ENCODE data around the gene ROR2.

The ROR2 gene

DNA sequence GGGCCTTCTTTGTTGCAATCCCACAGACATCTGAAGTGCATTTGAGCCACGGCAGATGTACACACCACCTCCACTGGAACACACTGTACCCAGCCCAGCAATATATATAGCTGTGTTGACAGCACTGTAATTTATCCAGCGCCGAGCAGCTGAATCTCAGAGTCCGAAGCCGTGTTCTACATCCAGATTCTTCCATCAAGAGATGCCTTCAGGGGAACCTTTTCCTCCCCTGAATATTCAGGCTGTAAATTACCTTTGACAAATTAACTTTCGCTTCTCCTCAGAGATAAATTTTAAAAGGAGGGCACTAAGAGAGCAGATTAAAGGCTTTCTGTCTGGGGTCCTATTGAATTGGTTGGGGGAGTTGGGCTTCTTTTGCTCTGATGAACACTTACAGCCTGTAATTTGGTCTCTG is 76.4 kb downstream of the ROR2 start:
- DNase-seq (ENCODE audit: low spot score) = no peak

DNA sequence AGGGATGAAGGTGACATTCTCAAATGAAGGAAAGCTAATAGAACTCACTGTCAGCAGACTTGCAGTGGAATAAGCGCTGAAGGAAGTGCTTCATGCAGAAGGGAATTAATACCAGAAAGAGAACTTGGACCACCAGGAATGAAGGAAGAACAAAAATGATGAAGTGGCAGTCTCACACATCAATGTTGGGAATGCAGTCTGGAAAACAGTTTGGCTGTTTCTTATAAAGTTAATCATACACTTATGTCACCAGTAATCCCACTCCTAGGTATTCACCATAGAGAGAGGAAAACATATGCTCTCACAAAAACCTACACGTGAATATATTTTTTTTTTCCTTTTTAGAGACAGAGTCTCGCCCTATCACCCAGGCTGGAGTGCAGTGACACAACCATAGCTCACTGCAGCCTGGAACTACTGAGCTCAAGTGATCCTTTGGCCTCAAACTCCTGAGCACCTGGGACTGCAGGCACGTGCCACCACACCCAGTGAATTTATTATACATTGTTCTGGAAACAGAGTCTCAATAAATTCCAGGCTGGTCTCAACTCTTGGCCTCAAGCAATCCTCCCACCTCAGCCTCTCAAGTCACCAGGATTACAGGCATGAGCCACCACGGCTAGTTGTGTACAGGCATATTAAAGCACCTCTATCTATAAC is 81.2 kb downstream of the ROR2 start:
- DNase-seq (ENCODE audit: low spot score) = no peak

DNA sequence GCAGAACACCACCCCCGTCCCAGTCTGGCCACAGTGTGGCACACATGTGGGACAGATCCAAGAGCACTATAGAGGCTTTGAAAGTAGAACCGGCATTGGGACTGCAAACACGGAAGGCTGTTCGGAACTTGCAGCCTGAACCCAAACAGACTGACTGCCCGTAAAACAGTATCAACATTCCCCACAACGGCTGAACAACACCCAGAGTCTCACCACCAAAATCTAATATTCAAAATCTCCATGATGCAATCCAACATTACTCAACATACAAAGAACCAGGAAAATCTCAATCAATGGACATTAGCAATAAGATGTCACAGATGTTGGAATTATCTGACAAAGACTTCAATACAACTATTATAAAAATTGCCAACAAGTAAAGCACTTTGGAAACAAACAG is 82.3 kb downstream of the ROR2 start:
- DNase-seq (ENCODE audit: low spot score) = no peak

DNA sequence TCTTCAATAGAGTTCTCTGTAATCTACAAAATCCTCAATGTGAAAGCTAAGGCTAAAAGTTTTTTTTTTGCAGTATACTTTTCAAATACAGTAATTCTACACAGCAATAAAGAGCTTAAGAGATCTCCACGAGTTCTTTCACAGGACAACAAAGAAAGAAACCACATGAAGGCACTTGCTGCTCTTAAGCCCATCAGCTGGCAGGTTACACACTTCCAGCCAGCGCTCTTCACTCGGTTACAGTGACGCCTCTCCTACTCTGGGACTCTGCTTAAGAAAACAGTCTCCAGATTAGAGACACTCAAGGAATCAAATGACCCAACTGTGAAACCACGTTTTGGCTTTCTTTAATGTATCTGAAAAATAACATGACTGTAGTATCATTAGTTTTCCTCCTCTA is 85.0 kb downstream of the ROR2 start:
- DNase-seq (ENCODE audit: low spot score) = no peak

DNA sequence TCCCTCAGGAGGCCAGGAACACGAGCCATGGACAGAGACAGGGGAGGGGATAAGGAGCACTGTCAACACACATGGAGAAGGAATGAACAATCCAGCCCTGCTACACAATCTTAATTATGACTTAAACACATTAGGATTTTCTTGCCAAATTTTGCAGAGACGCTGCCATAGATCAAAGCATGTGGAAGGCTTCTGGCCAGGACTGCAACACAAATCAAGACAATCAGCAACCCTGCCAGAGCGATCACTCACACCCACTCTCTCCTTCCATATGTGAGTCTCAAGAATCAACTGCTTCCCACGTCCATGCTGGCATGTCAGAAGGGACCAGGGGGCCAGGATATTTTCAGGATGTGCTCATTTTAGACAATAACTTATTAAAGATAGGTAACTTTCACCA is 85.6 kb downstream of the ROR2 start:
- no peak for DNase-seq (ENCODE audit: low spot score)

DNA sequence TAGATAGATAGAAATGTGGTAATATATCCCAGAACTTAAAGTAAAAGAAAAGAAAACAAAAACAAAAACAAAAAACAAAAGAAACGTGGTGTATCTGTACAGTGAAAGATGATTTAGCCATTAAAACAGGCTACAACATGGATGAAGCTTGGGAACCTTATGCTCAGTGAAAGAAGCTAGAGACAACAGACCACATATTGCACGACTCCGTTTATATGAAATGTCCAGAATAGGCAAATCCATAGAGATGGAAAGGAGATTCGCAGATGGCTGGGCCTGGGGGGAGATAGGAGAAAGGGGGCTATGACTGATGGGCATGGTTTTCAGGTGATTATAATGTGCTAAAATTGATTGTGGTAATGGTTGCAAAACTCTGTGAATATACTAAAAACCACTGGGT is 86.6 kb downstream of the ROR2 start:
- DNase-seq (ENCODE audit: low spot score) = no peak

DNA sequence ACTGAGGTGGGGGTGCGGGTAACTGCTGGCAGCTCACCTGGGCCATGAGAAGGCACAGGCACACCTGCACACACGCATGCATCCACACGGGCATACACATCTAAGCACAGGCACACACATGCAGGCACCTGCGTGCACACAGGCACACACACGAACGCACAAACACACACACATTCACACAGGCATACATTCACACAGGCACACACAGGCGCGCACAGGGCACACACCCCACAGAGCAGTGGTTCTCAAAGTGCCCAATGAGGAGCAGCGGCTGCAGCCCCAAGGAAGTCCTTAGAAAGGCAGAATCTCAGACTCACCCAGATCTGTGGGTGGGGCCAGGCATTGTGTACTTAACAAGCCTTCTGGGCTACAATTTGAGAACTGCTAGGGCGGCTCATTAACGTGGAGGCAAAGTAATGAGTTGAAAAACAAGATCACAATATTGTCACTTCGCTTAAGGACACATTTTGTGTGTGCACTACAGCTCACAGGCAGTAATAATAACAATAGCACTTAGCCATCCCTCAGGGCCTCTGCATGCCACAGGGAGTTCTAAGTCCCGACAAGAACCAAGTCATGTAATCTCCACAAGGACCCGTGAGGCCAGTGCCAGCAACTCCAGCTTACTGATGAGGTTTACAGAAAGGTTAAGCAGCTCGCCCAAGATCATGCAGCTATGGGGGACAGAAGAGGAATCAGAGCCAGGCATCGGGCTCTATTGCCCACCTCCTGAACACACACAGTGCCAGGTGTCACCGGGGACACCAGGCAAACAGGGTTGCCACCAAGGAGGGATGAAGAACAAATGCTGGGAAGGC is 91.6 kb downstream of the ROR2 start:
- no peak for DNase-seq (ENCODE audit: low spot score)

DNA sequence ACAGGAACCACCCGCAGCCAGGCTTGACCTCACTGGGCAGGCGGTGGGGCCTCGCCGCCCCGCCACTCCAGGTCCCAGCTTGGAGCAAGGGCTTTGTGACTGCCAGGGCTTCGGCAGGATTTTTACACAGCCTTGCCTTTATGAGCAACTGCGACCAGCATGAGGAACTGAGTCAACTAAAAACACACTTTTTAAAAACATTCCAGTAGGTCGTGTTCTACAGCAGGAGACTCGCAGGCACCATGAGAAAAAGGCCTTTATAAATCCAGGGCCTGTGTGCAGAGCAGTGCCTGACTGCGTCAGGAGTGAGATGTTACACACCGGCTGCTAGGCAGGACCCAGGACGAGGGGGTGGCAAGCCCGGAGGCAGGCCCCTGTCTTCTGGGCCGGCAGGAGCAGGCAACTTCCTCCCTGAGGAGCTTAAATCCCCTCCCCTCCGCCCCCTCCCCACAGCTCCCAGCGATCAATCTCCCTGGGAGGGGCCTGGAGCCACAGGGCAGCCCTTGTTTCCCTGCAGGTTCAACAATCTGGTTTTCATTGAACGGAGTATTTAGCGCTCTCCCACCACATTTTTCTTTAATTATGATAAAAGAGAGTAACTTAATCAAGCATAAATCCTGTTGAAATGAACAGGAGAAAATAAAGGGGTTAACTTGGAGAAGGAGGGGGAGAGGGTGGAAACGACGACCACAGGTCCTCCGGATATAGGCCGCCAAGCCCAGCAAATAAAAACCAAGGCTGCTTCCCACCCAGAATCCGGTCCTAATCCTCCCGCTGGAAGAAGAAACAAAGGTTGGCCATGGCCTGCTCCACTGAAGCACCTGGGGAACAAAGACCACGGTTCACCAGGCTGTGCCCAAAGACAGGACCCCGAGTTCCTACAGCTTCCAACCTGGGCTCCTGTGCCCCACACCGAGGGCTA is 92.5 kb downstream of the ROR2 start:
- no peak for DNase-seq (ENCODE audit: low spot score)

DNA sequence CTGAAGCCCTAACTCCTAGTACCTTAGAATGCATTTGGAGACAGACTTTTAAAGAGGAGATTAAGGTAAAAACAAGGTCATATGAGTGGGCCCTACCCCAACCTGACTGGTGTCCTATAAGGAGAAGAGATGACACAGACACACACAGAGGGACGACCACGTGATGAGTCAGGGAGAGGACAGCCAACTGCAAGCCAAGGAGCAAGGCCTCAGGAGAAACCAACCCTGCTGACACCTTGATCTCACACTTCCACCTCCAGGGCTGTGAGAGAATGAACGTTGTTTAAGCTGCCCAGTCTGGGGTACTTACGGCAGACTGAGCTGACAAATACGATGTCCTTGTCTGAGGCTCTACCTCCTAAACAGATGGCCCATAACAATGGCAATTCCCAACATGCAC is 93.6 kb downstream of the ROR2 start:
- no peak for DNase-seq (ENCODE audit: low spot score)

DNA sequence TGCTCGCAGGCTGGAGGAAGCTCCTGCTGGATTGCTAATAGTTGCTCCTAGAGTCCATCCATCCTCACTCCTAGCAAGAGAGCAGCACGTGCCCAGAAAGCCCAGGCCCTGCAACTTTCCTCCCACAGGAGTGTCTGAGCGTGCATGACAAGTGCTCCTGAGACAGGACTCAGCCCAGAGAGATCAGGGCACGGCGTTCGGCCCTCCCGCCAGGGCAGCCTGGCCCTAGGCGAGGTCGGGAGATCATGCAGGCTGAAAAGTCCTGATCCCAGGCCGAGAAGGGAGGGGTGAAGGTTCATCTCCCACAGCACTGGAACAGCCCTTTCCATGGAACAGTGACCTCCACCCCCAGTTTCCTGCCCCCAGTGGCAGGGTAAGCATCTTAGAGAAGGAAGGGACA is 94.8 kb downstream of the ROR2 start:
- no peak for DNase-seq (ENCODE audit: low spot score)

DNA sequence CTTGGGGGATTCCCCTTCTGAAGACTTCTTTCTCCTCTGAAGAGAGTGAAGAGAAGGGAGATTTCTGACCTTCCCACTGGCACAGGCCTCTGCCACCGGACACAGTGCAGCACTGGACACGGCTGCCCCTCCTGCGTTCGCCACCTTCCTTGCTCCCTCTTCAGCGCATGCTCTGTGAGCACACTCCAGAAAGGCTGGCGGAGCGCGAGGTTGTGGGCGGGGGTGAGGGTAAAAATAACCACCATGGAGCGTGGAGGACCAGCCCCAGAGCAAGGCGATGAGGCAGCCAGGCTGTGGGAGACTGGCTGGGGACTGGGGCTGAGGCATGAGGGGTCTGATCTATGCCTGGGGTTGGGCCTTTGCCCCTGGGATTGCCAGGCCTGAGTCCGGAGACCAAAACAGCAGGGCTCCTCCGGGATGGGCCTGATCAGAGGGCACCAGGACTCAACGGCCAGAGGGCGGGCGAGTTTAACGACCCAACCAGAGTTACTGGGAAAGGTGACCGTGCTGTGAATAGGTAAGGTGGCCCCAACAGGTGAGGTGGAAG is 97.2 kb downstream of the ROR2 start:
- no peak for DNase-seq (ENCODE audit: low spot score)

DNA sequence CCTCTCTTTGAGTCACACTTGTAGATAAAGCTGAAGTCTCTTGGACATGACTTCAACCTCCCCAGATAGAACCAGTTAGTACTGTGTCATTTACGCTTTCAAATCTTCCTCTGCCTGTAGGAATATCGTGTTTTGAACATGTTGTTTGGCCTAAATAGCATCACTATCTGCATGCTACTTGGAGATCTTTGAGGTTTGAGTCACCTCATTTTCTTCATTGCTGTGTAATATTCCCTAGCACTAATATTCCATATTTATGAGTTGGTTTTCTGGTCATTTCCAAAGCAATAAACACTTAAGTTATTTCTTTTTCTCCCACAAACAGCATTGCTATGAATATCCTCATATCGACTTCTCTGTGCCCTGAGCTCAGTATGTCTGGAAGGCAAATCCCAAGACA is 100.3 kb downstream of the ROR2 start:
- DNase-seq (ENCODE audit: low spot score) = no peak

DNA sequence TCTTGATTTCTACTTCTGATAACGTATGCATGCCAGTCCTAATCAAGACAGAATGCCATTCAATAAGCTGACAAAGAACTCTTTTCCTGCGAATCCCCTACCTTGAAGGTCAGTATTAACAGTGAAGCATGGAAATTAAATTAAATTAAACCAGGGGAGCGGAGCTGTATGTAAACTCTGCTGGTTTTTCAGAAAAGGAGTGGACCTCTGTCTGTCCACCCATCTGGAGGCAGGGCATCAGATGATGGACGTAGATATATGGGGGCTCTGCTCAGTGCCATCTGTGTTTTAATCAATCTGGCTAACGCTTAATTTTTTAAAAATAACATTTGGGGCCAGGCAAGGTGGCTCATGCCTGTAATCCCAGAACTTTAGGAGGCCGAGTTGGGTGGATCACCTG is 101.9 kb downstream of the ROR2 start:
- no peak for DNase-seq (ENCODE audit: low spot score)

DNA sequence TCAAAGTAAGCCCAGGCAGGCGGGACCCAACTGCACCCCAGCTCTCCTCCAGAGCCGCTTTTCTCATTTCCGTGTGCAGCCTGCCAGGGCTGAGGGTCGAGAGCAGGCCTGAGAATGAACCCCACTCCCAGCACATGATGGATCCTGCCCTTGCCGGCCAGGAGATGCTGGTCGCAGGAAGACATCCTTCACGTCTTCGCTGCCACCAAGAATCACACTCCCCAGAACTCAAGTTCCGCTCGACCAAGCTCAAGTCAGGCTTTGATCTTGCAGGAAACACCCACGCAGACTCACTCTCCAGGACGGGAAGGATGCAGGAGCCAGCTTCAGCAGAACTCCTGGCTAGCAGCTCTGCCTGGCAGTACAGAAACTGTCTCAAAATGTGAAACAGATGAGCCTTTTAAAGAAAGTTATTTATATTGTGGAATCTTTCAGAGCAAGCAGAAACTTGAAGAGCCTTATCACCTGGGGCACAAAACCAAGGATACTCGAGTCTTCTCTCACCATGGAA is 102.4 kb downstream of the ROR2 start:
- no peak for DNase-seq (ENCODE audit: low spot score)

DNA sequence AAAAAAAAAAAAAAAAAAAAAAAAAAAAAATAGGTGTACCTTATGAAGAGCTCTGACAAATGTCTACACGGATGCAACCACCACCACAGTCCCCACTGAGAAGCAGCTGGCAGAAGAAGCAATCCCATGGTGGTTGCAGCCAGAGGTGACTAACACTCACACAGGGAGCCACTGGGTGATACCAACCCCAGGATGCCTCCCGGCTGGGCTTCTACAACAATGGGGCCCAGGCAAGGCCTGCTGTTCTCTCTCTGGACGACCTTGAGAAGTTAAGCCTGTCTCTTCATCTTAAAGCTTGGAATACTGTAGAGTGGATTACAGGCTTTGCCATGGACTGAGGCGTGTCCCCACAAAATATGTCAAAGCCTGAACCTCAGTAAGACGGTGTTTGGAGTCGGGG is 104.1 kb downstream of the ROR2 start:
- no peak for DNase-seq (ENCODE audit: low spot score)

DNA sequence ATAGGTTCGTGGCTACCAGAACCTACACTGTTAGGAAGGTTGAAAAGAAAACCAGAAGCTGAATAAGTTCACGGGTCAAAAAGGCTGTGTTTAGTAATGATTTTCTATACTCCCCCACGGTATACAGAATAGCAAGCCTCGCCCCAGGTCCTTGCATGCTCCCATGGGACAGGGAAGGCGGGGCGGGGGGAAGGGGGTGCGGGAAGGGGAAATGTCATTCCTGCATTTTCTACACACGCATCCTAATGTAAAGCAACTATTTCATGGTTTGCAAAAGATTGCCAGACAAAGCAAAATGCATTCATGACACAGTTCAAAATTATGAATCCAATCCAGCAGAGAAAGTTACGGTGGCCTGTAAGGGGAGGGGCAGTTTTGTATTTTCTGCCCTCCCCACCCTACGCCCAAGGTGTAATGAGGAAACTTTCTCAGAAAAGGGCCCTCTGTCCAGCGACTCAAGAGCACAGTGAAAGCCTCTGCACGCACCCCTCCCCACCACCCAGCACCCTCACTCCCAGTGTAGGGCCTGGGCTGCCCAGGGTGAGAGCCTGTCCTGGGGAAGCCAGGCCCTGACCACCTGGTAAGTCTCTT is 105.2 kb downstream of the ROR2 start:
- no peak for DNase-seq (ENCODE audit: low spot score)

DNA sequence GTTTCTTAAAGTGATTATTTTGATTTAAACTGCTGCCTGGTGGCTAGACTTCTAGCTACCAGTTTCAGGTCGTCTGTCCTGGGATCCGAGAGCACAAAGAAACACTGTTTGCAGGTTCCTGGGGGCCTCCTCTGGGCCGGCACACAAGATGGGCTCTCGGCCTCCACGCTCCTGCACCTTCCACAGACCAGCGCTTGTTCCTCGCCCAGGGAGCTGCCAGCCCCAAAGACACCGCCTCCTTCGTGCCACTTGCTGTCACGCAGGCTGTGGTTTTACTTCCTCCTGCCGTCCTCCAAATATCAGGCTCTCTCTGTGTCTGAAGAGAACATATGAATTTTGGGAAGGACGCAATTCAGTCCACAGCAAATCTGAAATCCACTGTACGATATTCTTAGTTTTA is 105.8 kb downstream of the ROR2 start:
- no peak for DNase-seq (ENCODE audit: low spot score)

DNA sequence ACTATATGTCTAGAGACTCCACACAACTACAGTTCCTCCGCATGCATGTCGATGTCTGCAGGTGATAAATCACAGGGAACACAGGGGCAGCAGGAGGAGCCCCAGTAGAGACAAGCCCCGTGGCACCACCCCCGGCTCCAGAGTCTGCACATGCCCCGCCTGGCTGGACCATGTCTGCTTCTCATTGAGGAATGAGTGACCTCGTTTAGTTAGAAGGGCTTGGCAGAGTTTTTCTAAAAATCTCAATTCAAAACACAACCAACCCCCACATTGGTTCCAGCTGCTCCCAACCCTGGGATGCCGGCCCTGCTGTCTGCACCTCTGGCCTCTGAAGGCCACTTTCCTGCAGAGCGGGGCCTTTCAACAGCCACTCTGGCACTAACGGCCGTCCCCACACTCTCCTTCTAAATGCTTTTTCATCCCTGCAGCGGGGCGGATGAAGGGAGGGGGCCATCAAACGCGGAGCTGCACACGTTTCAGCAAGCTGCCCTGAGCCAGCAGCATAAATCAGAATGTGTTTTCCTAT is 106.3 kb downstream of the ROR2 start:
- DNase-seq (ENCODE audit: low spot score) = no peak

DNA sequence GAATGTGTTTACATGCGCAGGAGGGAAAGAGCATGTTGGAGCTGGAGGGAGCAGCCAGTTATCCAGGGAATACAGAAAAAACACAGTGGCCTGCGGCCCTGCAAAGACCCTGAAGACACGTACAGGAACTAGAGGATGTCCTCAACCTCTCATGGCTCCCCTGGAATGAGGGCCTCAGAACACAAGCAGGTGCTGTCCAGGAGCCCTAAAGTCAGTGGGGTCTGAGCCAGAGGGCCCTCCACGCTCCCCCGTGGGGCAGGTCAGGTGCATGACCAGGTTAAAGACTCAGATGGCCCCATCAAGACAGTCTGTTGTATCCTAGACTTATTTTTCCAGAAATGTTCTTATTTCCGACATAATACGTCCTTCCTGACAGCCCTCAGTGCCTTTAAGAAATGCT is 106.9 kb downstream of the ROR2 start:
- DNase-seq (ENCODE audit: low spot score) = no peak

DNA sequence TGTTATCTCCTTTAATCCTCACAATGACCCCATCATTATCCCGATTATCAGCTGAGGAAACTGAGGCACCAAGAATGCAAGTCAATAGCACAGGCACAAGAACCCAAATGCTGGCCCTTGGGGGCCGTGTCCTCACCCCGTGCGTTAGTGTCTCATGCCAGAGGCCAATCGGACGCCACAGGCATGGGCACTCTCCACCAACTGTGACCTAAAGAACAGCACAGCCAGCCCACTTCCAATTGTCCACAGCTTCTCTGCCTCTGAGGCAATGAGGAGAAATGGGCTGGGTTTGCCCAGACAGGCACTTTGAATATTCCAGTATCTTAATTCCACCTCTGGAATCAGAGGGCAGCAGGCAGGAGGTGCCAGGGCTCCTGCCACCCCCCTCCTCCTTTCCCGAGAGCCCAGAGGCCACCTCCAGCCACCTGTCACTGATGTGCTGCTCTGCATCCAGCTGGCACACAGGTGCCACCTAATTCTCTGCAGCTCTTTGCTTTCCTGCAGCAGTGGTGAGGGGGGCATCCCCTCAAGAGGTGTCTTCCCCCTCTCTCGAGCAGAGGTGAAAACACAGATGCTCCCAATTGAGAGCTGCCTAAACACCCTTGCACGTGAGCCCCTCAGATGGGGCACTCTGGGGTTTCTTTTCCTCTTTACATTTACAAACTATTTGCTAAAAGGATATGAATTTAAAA is 107.5 kb downstream of the ROR2 start:
- no peak for DNase-seq (ENCODE audit: low spot score)

DNA sequence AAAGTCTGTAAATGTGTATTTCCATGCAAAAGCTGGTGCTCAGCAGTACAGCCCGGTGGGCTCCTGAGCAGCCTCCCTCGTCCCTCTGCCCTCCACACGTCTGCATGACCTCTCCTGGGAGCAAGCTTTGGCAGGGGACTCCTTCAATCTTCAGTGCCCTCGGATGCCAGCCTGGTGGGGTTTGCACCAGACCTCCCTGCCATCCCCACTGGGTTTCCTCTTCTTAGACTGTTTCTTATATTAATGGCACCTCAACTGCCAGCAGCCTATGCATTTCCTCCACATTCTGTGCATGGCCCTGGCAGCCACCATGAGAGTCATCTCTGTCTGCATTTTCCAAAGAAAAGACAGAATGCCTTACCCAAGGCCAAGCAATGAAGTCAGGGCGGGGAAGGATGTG is 108.4 kb downstream of the ROR2 start:
- no peak for DNase-seq (ENCODE audit: low spot score)

Measured in LoVo (cell line).